ENCODE data around the gene MAP7D1.
"Not testable (repeated sequence)": the region's sequence is repeated elsewhere in the genome, so short reads cannot be mapped to it uniquely, and the experiment has no call there.

MAP7D1 gene

GRCh38 chr1:36206323-36206858, 50.4 kb downstream of the MAP7D1 start:
- DNase-seq = no peak

- DNase-seq = no peak
Measured at GRCh38 chr1:36207339-36207738, 51.4 kb downstream of the MAP7D1 start.

GRCh38 chr1:36208978-36209703, 53.2 kb downstream of the MAP7D1 start:
- DNase-seq = no peak

- no peak for DNase-seq
Measured at GRCh38 chr1:36211307-36211706, 55.3 kb downstream of the MAP7D1 start.

GRCh38 chr1:36211841-36212240, 55.9 kb downstream of the MAP7D1 start:
- no peak for DNase-seq

- no peak for DNase-seq
Measured at GRCh38 chr1:36212782-36213181, 56.8 kb downstream of the MAP7D1 start.

GRCh38 chr1:36217670-36218069, 61.7 kb downstream of the MAP7D1 start:
- DNase-seq = no peak

GRCh38 chr1:36221901-36222300, 65.9 kb downstream of the MAP7D1 start:
- not testable (repeated sequence) for DNase-seq

- no peak for DNase-seq
Measured at GRCh38 chr1:36222481-36223380, 66.8 kb downstream of the MAP7D1 start.

GRCh38 chr1:36223381-36223995, 67.5 kb downstream of the MAP7D1 start:
- no peak for DNase-seq

GRCh38 chr1:36223996-36224536, 68.1 kb downstream of the MAP7D1 start, which contains the start of gene THRAP3:
Gene THRAP3 (plus strand): TSS chr1:36224443. CDS start chr1:36282564, 58,121 bp downstream.
- DNase-seq = peak; percentile 99

- peak; percentile 86 for DNase-seq
Measured at GRCh38 chr1:36224537-36225282, 68.8 kb downstream of the MAP7D1 start.

GRCh38 chr1:36225283-36225899, 69.4 kb downstream of the MAP7D1 start:
- no peak for DNase-seq

GRCh38 chr1:36230279-36230678, 74.3 kb downstream of the MAP7D1 start:
- DNase-seq = not testable (repeated sequence)

All from NK-92 treated with Interleukin-12 subunit alpha and Interleukin-12 subunit beta, amount 100 ng/mL, for 24 hours (cell line).